Endothelial cell of umbilical vein (primary cell): ENCODE results near the gene C2CD3. TPM values are rescaled to one million over a fixed set of nuclear protein-coding genes. Genes with fewer than 3 reads are reported as not detected.
A peak's percentile ranks its signal among the peaks of the same experiment; 100 is the strongest.

ENCODE experiments used
- BruUV-seq: library from RNA; stranded (reverse); fragments of 400-500 nt; replicated peaks from 2 replicates; lab custom pipeline; 2021; lab: Mats Ljungman, UMichigan
- CTCF ChIA-PET: fragments of 300-600, 350-600 bp; sonication (Branson Sonifier 250); formaldehyde crosslinking; loops from one replicate; lab custom pipeline; 2021; ENCODE audit warnings: antibody characterized with exemption, inconsistent platforms; lab: Charles Lee
- POLR2A ChIA-PET: fragments of 300-600, 350-600 bp; sonication (Branson Sonifier 250); formaldehyde crosslinking; loops from one replicate; lab custom pipeline; 2021; ENCODE audit warnings: antibody characterized with exemption, inconsistent platforms; lab: Charles Lee
- DNase-seq: peaks from one replicate; pipeline ENCODE4 v3.0.0-alpha.2; 2011; ENCODE audit warnings: low read depth, low spot score
- FAIRE-seq: peaks from 2 replicates; lab custom pipeline; 2011; peaks lifted over from hg19 to GRCh38; lab: Jason Lieb, UNC
- H2AFZ ChIP-seq: 2 replicates; pipeline ENCODE4 v1.6.0; 2012; ENCODE audit warnings: low read depth, low read length, control low read depth, inconsistent platforms
- H3K27ac ChIP-seq: 2 replicates; pipeline ENCODE4 v1.5.1; 2011; ENCODE audit warnings: low read depth, mild to moderate bottlenecking, control low read depth, low read length, moderate library complexity; ENCODE audit not compliant: insufficient read depth
- H3K27me3 ChIP-seq, 2 experiments: 2 replicates each; pipeline versions ENCODE4 v1.6.0 to v1.6.1; 2011; ENCODE audit warnings: low read length in 2 of 2, mixed read lengths in 1 of 2; ENCODE audit not compliant: control insufficient read depth in 2 of 2, insufficient read depth in 2 of 2
- H3K36me3 ChIP-seq, 2 experiments: 2 replicates in 1 of 2; 3 replicates in 1 of 2; pipeline ENCODE4 v1.5.1; 2011; ENCODE audit warnings: low read length in 2 of 2, mild to moderate bottlenecking in 1 of 2, moderate library complexity in 1 of 2; ENCODE audit not compliant: control insufficient read depth in 2 of 2, insufficient read depth in 2 of 2; ENCODE audit errors: extremely low read depth in 1 of 2
- H3K4me1 ChIP-seq: 3 replicates; pipeline ENCODE4 v1.5.1; 2011; ENCODE audit warnings: mild to moderate bottlenecking, low read length; ENCODE audit not compliant: control insufficient read depth, insufficient read depth; ENCODE audit errors: extremely low read depth
- H3K4me2 ChIP-seq: 2 replicates; pipeline ENCODE4 v1.6.1; 2011; ENCODE audit warnings: low read length, control low read depth, mixed read lengths; ENCODE audit not compliant: insufficient read depth
- H3K4me3 ChIP-seq, 3 experiments: fragments of 200-600 bp in 1 of 3; sonication (generic), shearing (Covaris generic) in 1 of 3; replicated peaks in 1 of 3; 2 replicates each; pipeline ENCODE4 v1.5.1; 2011 to 2016; ENCODE audit warnings: control low read depth in 3 of 3, low read length in 3 of 3, mild to moderate bottlenecking in 2 of 3, inconsistent platforms in 1 of 3, low read depth in 1 of 3, moderate library complexity in 1 of 3; ENCODE audit not compliant: insufficient read depth in 1 of 3
- H3K79me2 ChIP-seq: 2 replicates; pipeline ENCODE4 v1.6.0; 2012; ENCODE audit warnings: low read length, inconsistent platforms; ENCODE audit not compliant: control insufficient read depth, insufficient read depth
- H3K9ac ChIP-seq: replicated peaks from 2 replicates; pipeline ENCODE3; 2011; ENCODE audit warnings: low read length, control low read depth; ENCODE audit not compliant: insufficient read depth; ENCODE audit errors: extremely low read depth
- H3K9me1 ChIP-seq: replicated peaks from 3 replicates; pipeline ENCODE4 v1.6.0; 2011; ENCODE audit warnings: mild to moderate bottlenecking, low read length; ENCODE audit not compliant: control insufficient read depth, insufficient read depth; ENCODE audit errors: extremely low read depth
- H3K9me3 ChIP-seq: replicated peaks from 2 replicates; pipeline ENCODE4 v1.5.1; 2012; ENCODE audit warnings: low read length, inconsistent platforms; ENCODE audit not compliant: control insufficient read depth, insufficient read depth
- H4K20me1 ChIP-seq: replicated peaks from 2 replicates; pipeline ENCODE3; 2011; ENCODE audit warnings: mild to moderate bottlenecking, low read length; ENCODE audit not compliant: control insufficient read depth, insufficient read depth; ENCODE audit errors: extremely low read depth
- CTCF ChIP-seq, 2 donors: IDR thresholded peaks; 1 replicate in 1 of 2; 2 replicates in 1 of 2; pipeline ENCODE4 v1.5.1; 2011; ENCODE audit warnings: low read length in 2 of 2, mild to moderate bottlenecking in 2 of 2, moderate library complexity in 2 of 2, control low read depth in 1 of 2, inconsistent platforms in 1 of 2, low read depth in 1 of 2; ENCODE audit not compliant: insufficient read depth in 1 of 2; ENCODE audit errors: extremely low read depth in 1 of 2
- EZH2 ChIP-seq: IDR thresholded peaks from 2 replicates; pipeline ENCODE4 v1.6.1; 2012; ENCODE audit warnings: borderline replicate concordance, low read depth, mild to moderate bottlenecking, moderate library complexity, low read length, inconsistent platforms; ENCODE audit not compliant: severe bottlenecking
- FOS ChIP-seq: IDR thresholded peaks from 2 replicates; pipeline ENCODE4 v1.6.1; 2011; ENCODE audit warnings: mild to moderate bottlenecking, low read length, moderate library complexity, borderline replicate concordance; ENCODE audit not compliant: insufficient read depth
- GATA2 ChIP-seq: IDR thresholded peaks from 2 replicates; pipeline ENCODE4 v1.7.0; 2011; ENCODE audit warnings: low read depth, mild to moderate bottlenecking, moderate library complexity, mixed read lengths, low read length; ENCODE audit not compliant: insufficient read length, insufficient read depth
- JUN ChIP-seq: IDR thresholded peaks from 2 replicates; pipeline ENCODE4 v1.6.1; 2011; ENCODE audit warnings: borderline replicate concordance, low read depth; ENCODE audit not compliant: insufficient read length, insufficient read depth
- MAX ChIP-seq: IDR thresholded peaks from 2 replicates; pipeline ENCODE4 v1.6.1; 2011; ENCODE audit not compliant: insufficient read depth, insufficient read length
- MYC ChIP-seq: IDR thresholded peaks from one replicate; pipeline ENCODE4 v1.6.1; 2011; ENCODE audit warnings: mild to moderate bottlenecking, low read depth, low read length
- POLR2A ChIP-seq: IDR thresholded peaks from 2 replicates; pipeline ENCODE4 v1.6.1; 2012; ENCODE audit warnings: low read depth, mild to moderate bottlenecking, control low read depth, low read length
- POLR2AphosphoS5 ChIP-seq: IDR thresholded peaks from 2 replicates; pipeline ENCODE4 v1.6.1; 2012; ENCODE audit warnings: low read depth, mild to moderate bottlenecking, control low read depth, low read length, moderate library complexity; ENCODE audit not compliant: insufficient read depth
- dilution Hi-C: fragments of 300-500 bp; cut with MboI; formaldehyde crosslinking; loops from one replicate; pipeline ENCODE4 v1.15.0; 2019; ENCODE audit warnings: low sequenced_read_pairs; ENCODE audit not compliant: extremely low pct_ligation_motif_present
- intact Hi-C: fragments of 100-400 bp; cut with micrococcal nuclease; formaldehyde crosslinking; loops from one replicate; pipeline ENCODE4 v1.10.0; 2022
- polyA plus RNA-seq, 4 experiments: library from polyadenylated mRNA; depleted of rRNA in 3 of 4; stranded (reverse) in 3 of 4; unstranded in 1 of 4; fragments of >200 nt; gene quantifications; 2 replicates each; pipeline versions ENCODE4 v1.2.1 to v1.2.3, GENCODE V29; 2011 to 2012; ENCODE audit warnings: missing spikeins in 1 of 4
- total RNA-seq: library from RNA; stranded (reverse); gene quantifications from 2 replicates; pipeline ENCODE4 v1.2.3, GENCODE V29; 2021

The C2CD3 gene
- total and polyA plus RNA-seq, 2 donors (not counting 3 experiments of a cell fraction or from before 2014, with no cell fraction given), result 12.9 to 36.6 TPM

DNA sequence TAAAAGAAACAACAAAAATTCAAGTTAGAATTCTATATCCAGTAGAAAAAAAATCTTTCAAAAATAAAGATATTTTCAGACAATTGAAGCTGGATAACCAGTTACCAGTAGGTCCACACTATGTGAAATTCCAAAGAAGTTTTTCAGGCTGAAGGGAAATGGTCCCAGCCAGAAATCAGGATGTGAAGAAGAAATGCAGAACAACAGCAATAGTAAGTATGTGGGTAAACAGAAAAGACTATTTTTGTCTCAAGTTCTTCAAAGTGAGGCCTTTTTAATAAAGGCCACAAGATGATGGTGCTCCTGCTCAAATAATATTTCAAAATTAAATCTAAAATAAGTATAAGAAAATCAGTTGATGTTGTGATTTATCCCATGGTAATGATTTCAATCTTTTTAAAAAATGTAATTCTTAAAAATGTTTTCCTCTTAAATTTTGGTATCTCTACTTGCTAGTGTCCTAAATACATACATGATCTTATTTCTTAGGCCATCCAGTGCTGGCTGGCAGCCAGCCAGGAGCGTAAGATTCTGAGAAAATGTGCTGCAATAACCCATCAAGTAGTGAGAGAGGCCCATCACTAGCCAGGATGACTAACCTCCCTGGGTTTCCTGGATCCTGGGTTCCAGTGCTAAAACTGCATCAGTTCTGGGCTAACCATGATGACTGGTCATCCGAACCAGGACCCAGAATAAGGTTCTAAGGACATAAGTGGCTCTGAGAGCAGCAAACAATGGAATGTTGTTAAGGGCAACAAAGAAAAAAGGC, 146.4 kb downstream of the C2CD3 start:
- no peak for TF ChIP-seq EZH2
- no peak for TF ChIP-seq MAX
- TF ChIP-seq JUN, result no peak
- no peak for TF ChIP-seq MYC
- Histone ChIP-seq H3K36me3 (no peaks in the 10 kb centered on the region), H3K4me3 (no peak overlapping the region), H3K4me1 (peaks cover 22% of the 10 kb centered on the region), H2AFZ (no peak overlapping the region), H3K79me2 (no peaks in the 10 kb centered on the region), H3K4me2 (peak overlapping the region; percentile 5), H4K20me1 (no peaks in the 10 kb centered on the region), H3K27ac (peak overlapping the region; percentile 24), H3K9me1 (no peaks in the 10 kb centered on the region), H3K9me3 (no peaks in the 10 kb centered on the region), H3K27me3 (no peaks in the 10 kb centered on the region), H3K9ac (no peak overlapping the region)
- ChIA-PET CTCF (no interaction called here), POLR2A (no interaction called here)
- BruUV-seq, result no TSS peak
- intact Hi-C loops (no loop called here), dilution Hi-C loops (no loop called here)
- DNase-seq (peak; percentile 53), FAIRE-seq (peak; percentile 56)

- TF ChIP-seq CTCF (IDR thresholded peaks at IDR 0.05; ENCODE audit: extremely low read depth in 1 of 2, insufficient read depth in 1 of 2, low read depth in 1 of 2, low read length in 2 of 2), result no peak
- TF ChIP-seq POLR2A, result no peak
- no peak for TF ChIP-seq EZH2
- TF ChIP-seq GATA2, result no peak
- TF ChIP-seq POLR2AphosphoS5, result no peak
- no peak for TF ChIP-seq MYC
- TF ChIP-seq JUN, result no peak
- TF ChIP-seq MAX, result no peak
- no peak for TF ChIP-seq FOS
- BruUV-seq, result no TSS peak
- H3K9ac ChIP-seq, result no peak overlapping the region
- H3K9me3 ChIP-seq, result no peaks in the 10 kb centered on the region
- intact Hi-C loops (no loop called here), dilution Hi-C loops (no loop called here)
- no peak overlapping the region for H3K4me3 ChIP-seq
- DNase-seq (no peak), FAIRE-seq (no peak)
- no peaks in the 10 kb centered on the region for H3K36me3 ChIP-seq
- ChIA-PET POLR2A (no interaction called here), CTCF (no interaction called here)
- no peaks in the 10 kb centered on the region for H3K9me1 ChIP-seq
- no peaks in the 10 kb centered on the region for H3K79me2 ChIP-seq
- no peak overlapping the region for H3K27ac ChIP-seq
- no peak overlapping the region for H3K4me2 ChIP-seq
- peaks cover 22% of the 10 kb centered on the region for H3K4me1 ChIP-seq
- no peaks in the 10 kb centered on the region for H3K27me3 ChIP-seq
- H4K20me1 ChIP-seq, result no peaks in the 10 kb centered on the region
- no peak overlapping the region for H2AFZ ChIP-seq
Observed at GRCh38 chr11:74023276-74023675, 147.5 kb downstream of the C2CD3 start.
